HepG2 (cell line): Measurements from ENCODE around the gene PNKD. TPM values are rescaled to one million over a fixed set of nuclear protein-coding genes. Genes with fewer than 3 reads are reported as not detected.

Experiments used
- ATAC-seq: fragments of 200-7000 bp; cut with Tn5 transposase; 3 replicates; pipeline ENCODE4 v1.9.1; 2020; ENCODE audit warnings: mild to moderate bottlenecking, moderate library complexity
- BruUV-seq: library from RNA; stranded (reverse); fragments of 400-500 nt; replicated peaks from 2 replicates; lab custom pipeline; 2021; lab: Mats Ljungman, UMichigan
- CTCF ChIA-PET: fragments of 300-600 bp; formaldehyde crosslinking; extraction: SDS; loops from one replicate; lab custom pipeline; 2021; ENCODE audit warnings: low total read pairs, inconsistent platforms, low intra/inter-chr PET ratio; lab: Yijun Ruan, JAX
- POLR2A ChIA-PET: fragments of 350-600 bp; sonication (Branson Sonifier 250); formaldehyde crosslinking; loops from one replicate; lab custom pipeline; 2020; ENCODE audit warnings: antibody characterized with exemption, inconsistent platforms; lab: Yijun Ruan, JAX
- DNase-seq: peaks from one replicate; pipeline ENCODE4 v3.0.0-alpha.2; 2015; ENCODE audit warnings: low spot score
- FAIRE-seq: peaks from 3 replicates; lab custom pipeline; 2011; peaks lifted over from hg19 to GRCh38; lab: Jason Lieb, UNC
- H2AFZ ChIP-seq: one replicate; pipeline ENCODE4 v1.6.1; 2011; ENCODE audit warnings: low read length, inconsistent platforms
- H3K27ac ChIP-seq: fragments of 300-600 bp; 3 replicates; pipeline ENCODE4 v1.8.0; 2011; ENCODE audit warnings: mixed run types, mild to moderate bottlenecking, mixed read lengths, low read length, inconsistent platforms; ENCODE audit not compliant: insufficient read depth; ENCODE audit errors: extremely low read length
- H3K27me3 ChIP-seq, 2 experiments: fragments of 200-600 bp in 1 of 2; 2 replicates in 1 of 2; 3 replicates in 1 of 2; pipeline versions ENCODE4 v1.6.0 to v1.8.0; 2011; ENCODE audit warnings: low read length in 2 of 2, mild to moderate bottlenecking in 2 of 2, moderate library complexity in 2 of 2, inconsistent platforms in 1 of 2; ENCODE audit not compliant: insufficient read depth in 2 of 2, control insufficient read depth in 1 of 2
- H3K36me3 ChIP-seq, 2 experiments: fragments of 200-600 bp in 1 of 2; replicated peaks in 1 of 2; 2 replicates in 1 of 2; 3 replicates in 1 of 2; pipeline versions ENCODE4 v1.5.1 to v1.8.0; 2011; ENCODE audit warnings: low read length in 2 of 2, inconsistent platforms in 1 of 2; ENCODE audit not compliant: insufficient read depth in 2 of 2, control insufficient read depth in 1 of 2
- H3K4me1 ChIP-seq: 2 replicates; pipeline ENCODE4 v1.5.1; 2012; ENCODE audit warnings: low read length, inconsistent platforms; ENCODE audit not compliant: insufficient read depth
- H3K4me2 ChIP-seq: 2 replicates; pipeline ENCODE4 v1.6.0; 2011; ENCODE audit warnings: low read depth, low read length, inconsistent platforms
- H3K4me3 ChIP-seq, 3 experiments: fragments of 200-600 bp in 1 of 3; sonication (generic), shearing (Covaris generic) in 1 of 3; replicated peaks in 1 of 3; 2 replicates each; pipeline ENCODE4 v1.5.1; 2011 to 2016; ENCODE audit warnings: low read length in 3 of 3, inconsistent platforms in 2 of 3, low read depth in 2 of 3, mild to moderate bottlenecking in 2 of 3, control low read depth in 1 of 3, mixed read lengths in 1 of 3; ENCODE audit not compliant: insufficient read depth in 1 of 3
- H3K79me2 ChIP-seq: one replicate; pipeline ENCODE4 v1.6.1; 2011; ENCODE audit warnings: low read length, inconsistent platforms; ENCODE audit not compliant: insufficient read depth
- H3K9ac ChIP-seq: 2 replicates; pipeline ENCODE4 v1.6.0; 2011; ENCODE audit warnings: mild to moderate bottlenecking, low read depth, low read length, inconsistent platforms; ENCODE audit not compliant: insufficient read depth
- H3K9me3 ChIP-seq: 2 replicates; pipeline ENCODE4 v1.5.1; 2012; ENCODE audit warnings: mild to moderate bottlenecking, low read length
- H4K20me1 ChIP-seq: 2 replicates; pipeline ENCODE4 v1.6.0; 2011; ENCODE audit warnings: inconsistent platforms, mild to moderate bottlenecking, low read length, moderate library complexity; ENCODE audit not compliant: insufficient read depth
- LCORL ChIP-seq, 2 experiments: fragments of 450-650 bp in 1 of 2; sonication (generic) in 1 of 2; formaldehyde crosslinking in 1 of 2; IDR thresholded peaks; 2 replicates each; pipeline versions ENCODE4 v1.5.0 to v1.6.1; 2017 to 2020; ENCODE audit warnings: antibody characterized with exemption in 1 of 2, missing genetic modification reagents in 1 of 2
- ZNF281 ChIP-seq: sonication (generic); formaldehyde crosslinking; IDR thresholded peaks from 2 replicates; pipeline ENCODE4 v1.4.0; 2020; ENCODE audit warnings: missing genetic modification reagents, borderline replicate concordance
- WGBS: methylation state at CpG from one replicate; pipeline ENCODE4 v1.1.6; 2017; ENCODE audit warnings: low lambda C conversion rate; 5-methylcytosine and 5-hydroxymethylcytosine counted together
- in situ Hi-C: cut with HindIII; loops from 2 replicates; pipeline ENCODE4 v1.10.0; 2017; ENCODE audit warnings: low pct_unique_long_range_greater_than_20kb; ENCODE audit not compliant: extremely low pct_ligation_motif_present
- intact Hi-C: fragments of 100-400 bp; cut with micrococcal nuclease; formaldehyde crosslinking; loops from one replicate; pipeline ENCODE4 v1.10.0; 2022; ENCODE audit not compliant: unreplicated experiment
- polyA plus RNA-seq, 8 experiments: library from polyadenylated mRNA; depleted of rRNA in 3 of 8; stranded (reverse) in 7 of 8; unstranded in 1 of 8; fragments of >200 nt; fragmentation: Illumina TruSeq in 4 of 8; extraction: Trizol in 4 of 8; gene quantifications; 2 replicates each; pipeline versions ENCODE4 v1.2.1 to v1.2.3, GENCODE V29; 2011 to 2016; ENCODE audit warnings: low read depth in 4 of 8, missing spikeins in 1 of 8, mixed read lengths in 1 of 8; ENCODE audit not compliant: insufficient read depth in 1 of 8
- total RNA-seq, 5 experiments: library from RNA; depleted of rRNA; stranded (reverse); fragments of >200 nt; fragmentation: Illumina TruSeq; extraction: Trizol; gene quantifications; 2 replicates each; pipeline ENCODE4 v1.2.3, GENCODE V29; 2016; ENCODE audit warnings: low read depth in 1 of 5
- TF ChIP-seq, protein P1 (sequence below): sonication (generic); formaldehyde crosslinking; IDR thresholded peaks from 2 replicates; pipeline ENCODE4 v1.4.0; 2020; ENCODE audit warnings: missing genetic modification reagents, borderline replicate concordance

PNKD gene
- total and polyA plus RNA-seq, 2 of the 13 experiments (the other 11 are each of a cell fraction or from before 2014, with no cell fraction given): 55.9 to 80.4 TPM

- ATAC-seq (no peak), DNase-seq (no peak), FAIRE-seq (no peak)
- Histone ChIP-seq H3K9me3 (no peaks in the 10 kb centered on the region), H3K4me3 (no peak overlapping the region), H3K27ac (no peak overlapping the region), H3K36me3 (no peaks in the 10 kb centered on the region), H3K9ac (no peak overlapping the region), H3K4me1 (peaks cover 48% of the 10 kb centered on the region), H4K20me1 (no peaks in the 10 kb centered on the region), H3K4me2 (no peak overlapping the region), H3K79me2 (no peaks in the 10 kb centered on the region), H3K27me3 (no peaks in the 10 kb centered on the region; a peak in 1 of 5 replicates), H2AFZ (no peak overlapping the region)
- intact Hi-C loops (no loop called here), in situ Hi-C loops (no loop called here)
- ChIA-PET POLR2A (no interaction called here), CTCF (no interaction called here)
- no TSS peak for BruUV-seq
- peak; percentile 95 for TF ChIP-seq LCORL (IDR thresholded peaks at IDR 0.05)
- TF ChIP-seq LCORL (CRISPR knock-in tag; IDR thresholded peaks at IDR 0.05): no peak
- no peak for TF ChIP-seq ZNF281
- TF ChIP-seq, protein P1, sequence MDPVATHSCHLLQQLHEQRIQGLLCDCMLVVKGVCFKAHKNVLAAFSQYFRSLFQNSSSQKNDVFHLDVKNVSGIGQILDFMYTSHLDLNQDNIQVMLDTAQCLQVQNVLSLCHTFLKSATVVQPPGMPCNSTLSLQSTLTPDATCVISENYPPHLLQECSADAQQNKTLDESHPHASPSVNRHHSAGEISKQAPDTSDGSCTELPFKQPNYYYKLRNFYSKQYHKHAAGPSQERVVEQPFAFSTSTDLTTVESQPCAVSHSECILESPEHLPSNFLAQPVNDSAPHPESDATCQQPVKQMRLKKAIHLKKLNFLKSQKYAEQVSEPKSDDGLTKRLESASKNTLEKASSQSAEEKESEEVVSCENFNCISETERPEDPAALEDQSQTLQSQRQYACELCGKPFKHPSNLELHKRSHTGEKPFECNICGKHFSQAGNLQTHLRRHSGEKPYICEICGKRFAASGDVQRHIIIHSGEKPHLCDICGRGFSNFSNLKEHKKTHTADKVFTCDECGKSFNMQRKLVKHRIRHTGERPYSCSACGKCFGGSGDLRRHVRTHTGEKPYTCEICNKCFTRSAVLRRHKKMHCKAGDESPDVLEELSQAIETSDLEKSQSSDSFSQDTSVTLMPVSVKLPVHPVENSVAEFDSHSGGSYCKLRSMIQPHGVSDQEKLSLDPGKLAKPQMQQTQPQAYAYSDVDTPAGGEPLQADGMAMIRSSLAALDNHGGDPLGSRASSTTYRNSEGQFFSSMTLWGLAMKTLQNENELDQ (CRISPR knock-in tag): no peak
- 58% methylated on average over 6 of the region's 6 CpGs for WGBS
These were observed 49.6 kb downstream of the PNKD start for GRCh38 chr2:218319813-218320365.
